HCT116 (cell line): ENCODE results near the gene NR2E1. TPM values are rescaled to one million over a fixed set of nuclear protein-coding genes. Genes with fewer than 3 reads are reported as not detected.
A peak's percentile ranks its signal among the peaks of the same experiment; 100 is the strongest.

Source experiments
- ATAC-seq: fragments of 200-7000 bp; cut with Tn5 transposase; 2 replicates; pipeline ENCODE4 v1.9.1; 2020; ENCODE audit warnings: mild to moderate bottlenecking, moderate library complexity
- BruUV-seq: library from RNA; stranded (reverse); fragments of 400-500 nt; replicated peaks from 2 replicates; lab custom pipeline; 2021; lab: Mats Ljungman, UMichigan
- CTCF ChIA-PET: fragments of 300-600 bp; sonication (Branson Sonifier 250); formaldehyde crosslinking; loops from one replicate; lab custom pipeline; 2021; ENCODE audit warnings: antibody characterized with exemption; lab: Charles Lee
- POLR2A ChIA-PET: fragments of 300-600, 350-600 bp; sonication (Branson Sonifier 250); formaldehyde crosslinking; loops from one replicate; lab custom pipeline; 2021; ENCODE audit warnings: antibody characterized with exemption; lab: Charles Lee
- RAD21 ChIA-PET, 2 experiments: fragments of 300-600 bp; sonication (Branson Sonifier 250); formaldehyde crosslinking; loops; one replicate each; lab custom pipeline; 2023; ENCODE audit warnings: low total read pairs in 2 of 2; ENCODE audit not compliant: uncharacterized antibody in 2 of 2, unreplicated experiment in 2 of 2, low non-redundant PET in 1 of 2; lab: Charles Lee
- DNase-seq: peaks from one replicate; pipeline ENCODE4 v3.0.0-alpha.2; 2010; ENCODE audit warnings: low read depth, low spot score
- H2AFZ ChIP-seq: fragments of 200-600 bp; shearing (Covaris generic), sonication (generic); 2 replicates; pipeline ENCODE4 v1.6.1; 2017; ENCODE audit warnings: low read depth, mixed run types, mixed read lengths, antibody characterized with exemption, low read length; ENCODE audit not compliant: poor library complexity, severe bottlenecking
- H3K27ac ChIP-seq: 2 replicates; pipeline ENCODE4 v1.5.1; 2012; ENCODE audit warnings: low read depth, low read length
- H3K27me3 ChIP-seq: fragments of 200-600 bp; sonication (generic); 2 replicates; pipeline ENCODE4 v1.6.1; 2016; ENCODE audit warnings: mixed run types, low read length, mixed read lengths; ENCODE audit not compliant: insufficient read depth
- H3K36me3 ChIP-seq, 2 experiments: fragments of 200-500 bp in 1 of 2; fragments of 200-600 bp in 1 of 2; sonication (Bioruptor generic) in 1 of 2; sonication (generic) in 1 of 2; 2 replicates each; pipeline versions ENCODE4 v1.5.1 to v1.6.1; 2014 to 2016; ENCODE audit warnings: low read length in 2 of 2, inconsistent platforms in 1 of 2, mixed read lengths in 1 of 2, mixed run types in 1 of 2; ENCODE audit not compliant: insufficient read depth in 2 of 2, control insufficient read depth in 1 of 2
- H3K4me1 ChIP-seq, 2 experiments: fragments of 200-600 bp in 1 of 2; sonication (generic) in 1 of 2; 2 replicates each; pipeline versions ENCODE4 v1.5.1 to v1.6.1; 2012 to 2017; ENCODE audit warnings: low read length in 2 of 2, inconsistent platforms in 1 of 2, mild to moderate bottlenecking in 1 of 2, mixed read lengths in 1 of 2, mixed run types in 1 of 2, moderate library complexity in 1 of 2; ENCODE audit not compliant: insufficient read depth in 2 of 2, control insufficient read depth in 1 of 2
- H3K4me2 ChIP-seq: fragments of 200-600 bp; sonication (generic); 2 replicates; pipeline ENCODE4 v1.6.1; 2017; ENCODE audit warnings: mixed run types, low read length, mixed read lengths
- H3K4me3 ChIP-seq, 2 experiments: fragments of 200-600 bp in 1 of 2; sonication (generic) in 1 of 2; replicated peaks in 1 of 2; 2 replicates each; pipeline ENCODE4 v1.5.1; 2011 to 2016; ENCODE audit warnings: low read length in 2 of 2, control low read depth in 1 of 2, low read depth in 1 of 2, mild to moderate bottlenecking in 1 of 2, mixed read lengths in 1 of 2, mixed run types in 1 of 2
- H3K79me2 ChIP-seq: fragments of 200-600 bp; sonication (generic); 2 replicates; pipeline ENCODE4 v1.6.1; 2017; ENCODE audit warnings: mild to moderate bottlenecking, mixed run types, low read length, moderate library complexity, mixed read lengths; ENCODE audit not compliant: insufficient read depth
- H3K9ac ChIP-seq: fragments of 200-600 bp; sonication (generic); 2 replicates; pipeline ENCODE4 v1.6.1; 2016; ENCODE audit warnings: low read length, mixed read lengths
- H3K9me2 ChIP-seq: fragments of 200-600 bp; sonication (generic), shearing (Covaris generic); 2 replicates; pipeline ENCODE4 v1.6.1; 2017; ENCODE audit warnings: mixed run types, mild to moderate bottlenecking, moderate library complexity; ENCODE audit not compliant: insufficient read depth
- H3K9me3 ChIP-seq, 2 experiments: fragments of 200-500 bp in 1 of 2; fragments of 200-600 bp in 1 of 2; sonication (Bioruptor generic) in 1 of 2; sonication (generic) in 1 of 2; 2 replicates each; pipeline ENCODE4 v1.6.1; 2014 to 2017; ENCODE audit warnings: low read length in 2 of 2, mixed read lengths in 2 of 2, inconsistent platforms in 1 of 2, low read depth in 1 of 2, mild to moderate bottlenecking in 1 of 2, mixed run types in 1 of 2, moderate library complexity in 1 of 2; ENCODE audit not compliant: control insufficient read depth in 1 of 2, insufficient read depth in 1 of 2
- H4K20me1 ChIP-seq: fragments of 200-600 bp; sonication (generic), shearing (Covaris generic); 2 replicates; pipeline ENCODE4 v1.6.1; 2017; ENCODE audit warnings: mixed run types, mild to moderate bottlenecking, moderate library complexity; ENCODE audit not compliant: insufficient read depth
- ATF3 ChIP-seq: IDR thresholded peaks from 2 replicates; pipeline ENCODE4 v1.6.1; 2012
- CBX3 ChIP-seq: IDR thresholded peaks from 2 replicates; pipeline ENCODE4 v1.6.1; 2012; ENCODE audit warnings: low read depth
- EGR1 ChIP-seq: IDR thresholded peaks from 2 replicates; pipeline ENCODE4 v1.6.1; 2012; ENCODE audit warnings: low read depth
- ELF1 ChIP-seq: IDR thresholded peaks from 2 replicates; pipeline ENCODE4 v1.6.1; 2012; ENCODE audit warnings: low read depth, borderline replicate concordance
- EZH2 ChIP-seq: fragments of 200-600 bp; sonication (generic); IDR thresholded peaks from 2 replicates; pipeline ENCODE4 v1.6.1; 2017; ENCODE audit warnings: antibody characterized with exemption, mixed run types
- FOSL1 ChIP-seq: IDR thresholded peaks from 2 replicates; pipeline ENCODE4 v1.6.1; 2012; ENCODE audit warnings: low read depth
- MAX ChIP-seq: IDR thresholded peaks from 2 replicates; pipeline ENCODE4 v1.6.1; 2012
- RAD21 ChIP-seq: IDR thresholded peaks from 2 replicates; pipeline ENCODE4 v1.6.1; 2012; ENCODE audit warnings: low read depth, mild to moderate bottlenecking
- SIN3A ChIP-seq: IDR thresholded peaks from 2 replicates; pipeline ENCODE4 v1.6.1; 2012; ENCODE audit warnings: low read depth
- SP1 ChIP-seq: IDR thresholded peaks from 2 replicates; pipeline ENCODE4 v1.6.1; 2012; ENCODE audit warnings: low read depth
- SRF ChIP-seq: IDR thresholded peaks from 2 replicates; pipeline ENCODE4 v1.6.1; 2012; ENCODE audit warnings: low read depth
- TCF7L2 ChIP-seq: IDR thresholded peaks from 2 replicates; pipeline ENCODE4 v1.7.0; 2011; ENCODE audit warnings: borderline replicate concordance, inconsistent platforms; ENCODE audit not compliant: insufficient read depth, insufficient read length; ENCODE audit errors: extremely low read depth
- ZBTB33 ChIP-seq: IDR thresholded peaks from 2 replicates; pipeline ENCODE4 v1.6.1; 2011; ENCODE audit warnings: mild to moderate bottlenecking, low read length, moderate library complexity; ENCODE audit not compliant: insufficient replicate concordance; ENCODE audit errors: extremely low read depth
- ZFX ChIP-seq: fragments of 450-650 bp; IDR thresholded peaks from 2 replicates; pipeline ENCODE4 v1.6.1; 2017
- ZNF274 ChIP-seq: fragments of 200-500 bp; sonication (Bioruptor generic); IDR thresholded peaks from 2 replicates; pipeline ENCODE4 v1.6.1; 2014; ENCODE audit warnings: mild to moderate bottlenecking, low read depth, low read length, inconsistent platforms
- intact Hi-C: fragments of 100-400 bp; cut with micrococcal nuclease; formaldehyde crosslinking; loops from 2 replicates; pipeline ENCODE4 v1.10.0; 2022
- total RNA-seq: library from RNA; stranded (reverse); gene quantifications from one replicate; pipeline ENCODE4 v1.2.1, GENCODE V29; 2021; ENCODE audit not compliant: unreplicated experiment

The NR2E1 gene
- total RNA-seq, 1 experiment from 2014 or later, result not detected

- ChIA-PET POLR2A (no interaction called here), RAD21 (no interaction called here), CTCF (no interaction called here)
- intact Hi-C loops, result loop anchor here (2.0 kb wide), 1 partner anchor 77 kb away; no protein-coding TSS in a partner anchor
- no peak overlapping the region for H3K4me2 ChIP-seq
- TF ChIP-seq SIN3A (no peak), SP1 (no peak), CBX3 (no peak), FOSL1 (no peak), SRF (no peak), TCF7L2 (no peak), MAX (no peak), RAD21 (no peak), ZBTB33 (no peak), ELF1 (no peak), ATF3 (no peak), ZFX (no peak), EGR1 (no peak), ZNF274 (no peak), EZH2 (no peak)
- ATAC-seq, result no peak
- no peak for DNase-seq
- no peak overlapping the region for H3K27ac ChIP-seq
- no peak overlapping the region for H3K4me3 ChIP-seq
- peaks cover 8 to 12% of the 10 kb centered on the region in 2 experiments; a peak in 3 of 4 replicates for H3K36me3 ChIP-seq
- H3K9ac ChIP-seq, result no peak overlapping the region
- H3K79me2 ChIP-seq, result peaks cover 27% of the 10 kb centered on the region
- TSS peak; percentile 24 for BruUV-seq
- H2AFZ ChIP-seq, result no peak overlapping the region
- no peaks in the 10 kb centered on the region for H3K9me3 ChIP-seq
- no peaks in the 10 kb centered on the region for H3K27me3 ChIP-seq
- H4K20me1 ChIP-seq, result no peaks in the 10 kb centered on the region
- no peaks in the 10 kb centered on the region for H3K9me2 ChIP-seq
- no peaks in the 10 kb centered on the region for H3K4me1 ChIP-seq
Measured at GRCh38 chr6:108222064-108222463, 56.2 kb downstream of the NR2E1 start.
